Ramos (cell line): ENCODE data around the gene NPHP4.

Source experiments
- in situ Hi-C: fragments of 300-500 bp; cut with MboI; formaldehyde crosslinking; loops from one replicate; pipeline ENCODE4 v1.14.3; 2022; ENCODE audit warnings: low sequenced_read_pairs; ENCODE audit not compliant: unreplicated experiment

NPHP4 gene

DNA sequence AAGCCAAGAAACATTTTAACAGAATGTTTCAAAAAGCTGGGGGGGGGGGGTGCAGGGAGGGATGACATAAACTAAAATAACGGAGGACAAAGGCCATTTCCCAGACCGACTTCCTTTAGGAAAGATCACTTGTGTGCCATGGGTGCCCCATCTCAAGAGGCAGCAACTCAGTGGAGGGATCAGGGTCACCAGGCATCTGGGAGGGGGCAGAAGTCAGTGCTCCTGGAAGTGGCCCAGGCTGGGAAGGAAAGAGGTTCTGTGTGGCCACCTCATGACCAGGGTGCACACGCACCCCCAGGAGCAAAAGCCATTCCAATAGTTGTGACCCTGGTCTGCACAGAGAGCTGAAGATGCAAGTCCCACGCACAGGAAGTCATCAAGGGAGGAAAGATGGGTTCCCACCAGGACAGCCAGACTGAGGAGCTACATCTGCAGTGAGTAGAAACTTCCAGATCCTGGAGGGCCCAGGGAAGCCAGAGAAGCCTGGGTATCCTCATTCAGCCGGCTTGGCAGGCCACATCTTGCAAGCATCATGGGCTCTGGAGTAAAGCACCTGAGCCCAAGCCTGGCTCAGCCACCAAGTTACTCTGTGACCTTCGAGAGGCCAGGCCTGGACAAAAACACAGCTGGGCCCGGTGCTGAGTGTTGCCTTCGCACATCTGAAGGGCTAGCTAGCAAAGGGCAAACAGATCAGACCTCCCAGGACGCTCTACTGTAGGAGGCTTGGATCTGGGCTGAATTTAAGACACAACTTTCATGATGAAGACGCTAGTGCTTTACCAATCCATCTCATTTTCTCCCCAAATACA lies 36.0 kb downstream of the NPHP4 start:
- in situ Hi-C loops = no loop called here

DNA sequence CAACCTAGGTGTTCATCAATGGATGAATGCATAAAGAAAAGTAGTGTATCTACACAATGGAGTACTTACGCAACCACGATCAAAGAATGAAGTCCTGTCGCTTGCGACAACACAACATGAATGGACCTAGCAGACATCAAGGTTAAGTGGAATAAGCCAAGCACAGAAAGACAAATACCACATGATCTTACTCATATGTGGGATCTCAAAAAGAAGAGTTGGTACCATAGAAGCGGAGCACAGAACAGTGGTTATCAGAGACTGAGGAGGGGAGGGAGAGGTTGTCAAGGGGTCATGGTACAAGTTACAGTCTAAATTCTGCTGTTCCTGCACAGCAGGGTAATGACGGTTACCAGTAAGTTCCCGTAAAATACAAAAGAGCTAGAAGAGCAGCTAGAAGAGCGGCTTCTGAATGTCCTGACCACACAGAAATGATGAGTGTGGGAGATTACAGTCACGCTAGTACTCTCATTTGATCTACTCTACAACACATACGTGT lies 36.7 kb downstream of the NPHP4 start:
- in situ Hi-C loops = no loop called here

DNA sequence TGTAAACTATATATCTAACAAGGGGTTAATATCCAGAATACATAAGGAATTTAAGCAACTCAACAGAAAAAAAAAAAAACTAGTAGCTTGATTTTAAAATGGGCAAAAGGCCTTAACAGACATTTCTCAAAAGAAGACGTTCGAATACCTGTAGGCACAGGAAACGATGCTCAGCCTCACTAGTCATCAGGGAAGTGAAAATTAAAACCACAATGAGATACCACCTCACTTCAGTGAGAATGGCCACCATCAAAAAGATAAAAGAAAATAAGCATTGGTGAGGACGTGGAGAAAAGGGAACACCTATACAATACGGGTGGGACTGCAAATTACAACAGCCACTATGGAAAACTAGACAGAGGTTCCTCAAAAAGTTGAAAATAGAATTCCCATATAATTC lies 37.3 kb downstream of the NPHP4 start:
- in situ Hi-C loops = no loop called here

DNA sequence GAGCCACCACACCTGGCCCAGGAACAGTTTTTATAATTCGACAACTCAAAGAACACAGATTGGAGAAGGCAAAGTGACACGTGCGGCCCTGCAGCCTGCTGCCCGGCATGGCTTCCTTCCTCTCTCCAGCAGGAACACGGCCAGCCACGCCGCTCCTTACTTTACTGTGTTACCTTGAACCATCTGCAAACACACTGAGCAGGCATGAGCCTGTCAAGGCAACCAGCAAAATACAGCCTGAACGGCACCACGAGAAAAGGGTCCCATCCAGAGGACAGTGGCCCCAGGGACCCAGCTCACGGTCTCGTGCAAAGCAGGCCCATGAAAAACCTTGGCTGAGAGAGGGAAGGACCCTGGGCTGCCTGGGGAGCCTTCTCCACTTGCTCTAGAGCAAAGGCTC lies 38.8 kb downstream of the NPHP4 start:
- in situ Hi-C loops = no loop called here

DNA sequence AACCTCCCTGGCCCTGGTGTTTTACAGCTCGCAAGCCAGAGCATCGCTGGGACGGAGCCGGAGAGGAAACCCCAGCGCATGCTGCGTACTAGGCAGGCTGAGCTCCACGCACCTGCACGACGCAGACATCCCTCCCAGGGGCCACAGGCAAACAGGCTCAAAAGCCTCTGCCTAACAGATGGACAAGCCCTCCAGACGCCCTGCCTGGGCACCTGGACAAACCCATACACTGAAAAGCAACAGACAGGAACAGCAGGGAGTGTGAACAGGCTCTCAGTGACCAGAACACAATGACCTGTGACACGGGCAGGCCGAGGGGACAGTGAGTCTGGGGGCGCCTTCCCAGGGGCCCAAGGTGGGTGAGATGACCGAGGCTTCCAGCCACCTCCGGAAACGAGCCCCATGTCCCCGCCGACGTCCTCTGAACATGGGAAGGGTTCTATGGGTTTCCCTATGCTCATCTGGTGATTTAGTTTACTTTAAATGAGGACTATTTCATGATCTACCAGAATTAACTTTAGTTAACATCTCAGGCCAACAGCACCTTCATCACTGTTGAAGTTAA lies 40.3 kb downstream of the NPHP4 start:
- in situ Hi-C loops = no loop called here

DNA sequence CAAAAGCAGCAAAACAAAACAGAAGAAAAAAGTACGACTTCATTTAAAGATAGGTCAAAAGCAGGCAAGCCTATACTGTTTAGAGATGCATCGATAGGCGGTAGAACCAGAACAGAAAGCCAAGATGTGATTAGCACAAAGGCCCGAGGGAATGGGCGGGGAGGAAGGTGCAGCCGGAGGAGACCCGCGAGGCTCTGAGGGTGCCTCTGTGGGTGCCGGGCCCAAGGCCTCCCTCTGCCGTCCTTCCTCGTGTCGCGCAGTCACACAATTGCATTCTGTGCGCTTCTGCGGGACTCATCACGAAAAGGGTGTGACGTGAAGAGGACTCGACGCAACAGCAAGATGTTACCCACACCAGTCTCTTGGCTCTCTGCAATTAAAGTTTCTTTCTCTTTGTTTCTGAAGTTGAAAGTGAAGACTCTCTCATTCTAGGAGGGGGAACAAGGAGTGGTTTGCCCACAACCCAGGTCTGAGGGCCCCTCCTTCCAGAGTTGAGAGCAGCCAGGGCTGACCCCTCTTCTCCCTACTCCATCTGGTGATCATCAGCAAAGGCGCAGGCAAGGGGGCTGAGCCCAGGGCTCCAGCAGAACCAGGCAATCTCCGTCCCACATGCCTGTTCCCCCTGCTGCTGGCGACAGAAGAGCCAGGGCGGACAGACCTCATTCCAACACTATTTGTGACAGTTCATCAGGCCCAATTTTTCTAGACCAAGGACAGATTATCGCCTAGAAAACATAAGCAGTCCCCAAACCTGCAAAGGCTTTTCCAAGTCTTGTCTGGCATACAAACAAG lies 41.0 kb downstream of the NPHP4 start:
- in situ Hi-C loops = no loop called here

DNA sequence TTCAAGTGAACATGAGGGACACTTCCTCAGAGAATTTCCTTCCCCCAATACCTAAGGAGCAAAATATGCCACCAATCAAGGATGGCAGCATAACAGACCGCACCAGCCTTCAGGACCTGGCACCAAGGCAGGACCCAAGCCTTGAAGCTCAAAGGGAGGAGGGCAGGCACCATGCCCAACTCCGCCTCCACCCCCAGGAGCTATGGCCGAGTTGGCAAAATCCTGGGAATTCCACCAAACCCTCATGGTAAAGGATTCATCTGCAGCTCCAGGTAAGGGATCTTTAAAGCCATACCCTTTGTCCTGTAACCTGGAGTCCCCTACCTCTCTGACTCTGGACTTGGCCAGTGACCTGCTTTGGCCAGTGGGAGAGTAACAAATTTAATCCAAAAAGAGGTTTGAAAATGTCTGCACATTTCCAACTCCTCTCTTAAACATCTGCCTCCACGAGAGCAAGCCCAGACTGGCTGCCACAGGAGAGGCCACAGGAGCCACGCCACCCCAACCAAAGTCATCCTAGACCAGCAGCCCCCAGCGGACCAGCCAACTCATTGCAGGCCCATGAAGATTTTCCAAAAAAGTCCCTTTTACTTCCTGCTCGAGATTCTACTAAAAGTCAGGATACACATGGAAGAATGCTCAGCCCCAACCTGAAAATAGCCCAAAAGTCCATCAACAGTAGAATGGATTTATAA lies 41.9 kb downstream of the NPHP4 start:
- in situ Hi-C loops = no loop called here

DNA sequence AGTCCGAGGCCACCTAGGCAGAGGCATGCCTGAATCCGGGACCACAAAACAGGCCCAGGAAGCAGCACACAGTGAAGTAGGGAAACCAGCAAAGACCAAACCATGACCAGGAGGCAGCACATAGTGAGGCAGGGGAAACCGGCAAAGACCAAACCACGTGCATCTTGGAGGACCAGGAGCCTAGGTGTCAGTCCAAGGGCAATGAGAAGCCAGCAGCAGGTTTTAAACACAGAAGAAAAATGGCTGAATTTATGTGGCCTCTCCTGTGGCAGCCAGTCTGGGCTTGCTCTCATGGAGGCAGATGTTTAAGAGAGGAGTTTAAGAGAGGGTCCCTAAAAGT lies 42.5 kb downstream of the NPHP4 start:
- in situ Hi-C loops = no loop called here

DNA sequence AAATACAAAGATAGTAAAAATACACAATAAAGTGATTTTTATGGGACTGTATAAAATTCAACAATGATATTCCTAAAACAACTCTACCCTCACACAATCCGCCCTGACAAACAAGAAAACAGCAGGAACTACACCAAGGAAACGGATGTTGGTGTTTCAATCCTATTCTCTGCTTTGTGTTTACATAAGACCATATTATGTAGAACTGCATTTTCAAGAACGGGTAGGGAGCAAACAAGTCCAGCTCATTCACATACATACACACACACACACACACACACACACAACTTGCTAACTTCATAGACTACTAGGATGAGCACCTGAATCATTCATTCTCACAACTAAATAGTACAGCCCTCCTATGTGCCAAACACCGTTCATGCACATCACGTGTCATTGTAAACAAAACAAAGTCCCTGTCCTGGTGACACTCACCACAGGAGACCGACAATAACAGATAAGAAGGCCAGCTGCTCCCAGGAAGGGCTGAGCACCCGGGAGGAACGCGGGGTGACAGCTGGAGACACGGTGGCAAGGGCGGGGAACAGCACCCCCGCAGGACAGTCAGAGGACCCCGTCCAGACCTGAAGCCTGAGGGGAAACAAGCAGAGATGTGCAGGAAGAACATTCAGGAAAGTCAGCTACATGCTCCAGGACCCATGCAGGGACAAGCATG lies 43.0 kb downstream of the NPHP4 start:
- in situ Hi-C loops = no loop called here

DNA sequence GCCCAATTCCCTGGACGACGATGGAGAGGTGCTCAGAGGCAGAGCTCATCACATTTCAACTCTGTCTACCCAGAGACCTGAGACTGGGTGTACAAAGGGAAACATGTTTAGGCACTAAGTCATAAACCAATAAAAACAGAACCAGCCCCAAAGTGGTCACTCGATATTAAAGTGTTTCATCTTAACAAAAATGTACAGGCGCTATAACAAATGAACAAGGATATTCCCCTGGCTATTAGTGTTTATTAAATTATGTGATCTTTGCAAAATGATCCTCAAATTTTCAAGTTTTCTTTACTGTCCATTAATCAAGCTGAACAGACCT lies 43.6 kb downstream of the NPHP4 start:
- in situ Hi-C loops = no loop called here

DNA sequence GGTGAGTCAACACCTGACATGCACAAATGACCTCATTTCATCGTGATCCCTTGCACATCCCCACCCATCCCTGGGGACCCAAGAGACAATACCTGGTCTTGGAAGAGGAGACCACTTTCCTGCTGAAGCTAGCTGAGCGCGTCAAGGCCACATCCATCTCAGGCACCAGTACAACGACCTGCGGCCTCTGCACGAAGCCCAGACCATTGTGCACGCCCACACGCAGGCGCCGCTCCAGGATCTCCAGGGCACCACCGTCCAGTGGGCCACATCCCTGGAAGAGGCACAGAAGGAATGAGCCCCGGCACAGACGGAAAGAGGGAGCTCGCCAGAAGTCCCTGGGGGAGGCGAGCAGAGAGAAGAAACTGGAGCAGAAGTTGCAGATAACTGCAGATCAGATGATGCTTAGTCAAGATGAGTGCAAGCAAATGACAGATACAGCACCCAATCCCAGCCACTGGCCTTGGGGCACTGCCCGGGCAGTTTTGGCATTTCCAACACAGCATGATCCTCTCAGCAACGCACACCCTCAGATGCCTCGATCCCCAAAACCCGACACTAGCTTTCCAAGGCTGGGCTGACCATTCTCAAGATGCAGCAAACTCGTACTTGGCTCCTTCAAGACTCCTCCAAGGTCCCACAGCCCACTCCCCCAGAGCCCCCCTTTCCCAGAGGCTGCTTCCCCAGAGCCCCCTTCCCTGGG lies 44.1 kb downstream of the NPHP4 start:
- in situ Hi-C loops = no loop called here

DNA sequence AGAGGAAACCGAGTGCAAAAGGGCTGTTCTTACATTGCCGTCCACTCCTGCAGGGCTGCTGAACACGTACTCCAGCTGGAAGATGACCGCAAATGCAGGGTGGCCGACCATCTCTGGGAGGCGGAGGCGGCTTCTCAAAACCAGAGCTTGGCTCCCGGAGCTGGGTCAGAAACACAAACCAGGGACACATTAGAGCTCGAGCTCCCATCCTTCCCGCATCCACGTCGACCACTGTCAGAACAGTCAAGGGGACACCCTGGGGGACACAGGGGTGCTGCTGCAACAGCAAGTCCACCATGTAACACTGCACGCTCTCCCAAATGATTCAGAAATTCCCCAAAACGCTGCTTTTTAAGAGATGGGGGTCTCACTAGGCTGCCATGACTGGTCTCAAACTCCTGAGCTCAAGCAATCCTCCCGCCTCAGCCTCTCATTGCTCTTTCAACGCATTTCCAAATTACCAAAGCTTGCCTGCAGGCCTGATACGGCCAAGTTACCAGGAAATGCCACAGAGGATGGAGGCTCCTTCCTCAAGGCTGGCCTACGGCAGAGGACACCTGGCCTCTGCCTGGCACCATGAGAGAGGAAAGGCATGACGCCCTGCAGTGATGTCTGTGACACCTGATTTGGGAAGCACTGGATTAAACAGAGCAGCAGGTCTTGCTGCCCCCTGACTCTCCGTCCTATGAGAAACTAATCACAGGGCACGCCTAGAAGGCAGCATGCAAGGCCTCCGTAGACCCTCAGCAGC lies 45.0 kb downstream of the NPHP4 start:
- in situ Hi-C loops = no loop called here

DNA sequence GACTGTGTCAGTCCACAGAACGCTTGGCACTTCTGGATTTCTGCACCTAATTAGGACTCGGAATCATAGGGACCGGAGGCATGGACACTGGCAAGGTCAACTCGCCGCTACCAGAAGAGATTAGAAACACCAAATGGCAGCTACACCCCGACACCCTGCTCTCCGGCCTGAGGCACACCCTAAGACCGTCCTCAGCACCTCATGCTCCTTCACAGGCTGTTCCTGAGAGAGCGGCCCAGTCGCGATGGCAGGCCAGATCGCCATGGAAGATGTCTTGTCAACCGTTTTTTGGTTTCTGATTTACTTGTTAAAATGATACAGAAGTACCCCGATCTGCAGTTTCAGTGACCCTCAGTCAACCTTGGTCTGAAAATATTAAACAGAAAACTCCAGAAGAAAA lies 46.8 kb downstream of the NPHP4 start:
- in situ Hi-C loops = no loop called here

DNA sequence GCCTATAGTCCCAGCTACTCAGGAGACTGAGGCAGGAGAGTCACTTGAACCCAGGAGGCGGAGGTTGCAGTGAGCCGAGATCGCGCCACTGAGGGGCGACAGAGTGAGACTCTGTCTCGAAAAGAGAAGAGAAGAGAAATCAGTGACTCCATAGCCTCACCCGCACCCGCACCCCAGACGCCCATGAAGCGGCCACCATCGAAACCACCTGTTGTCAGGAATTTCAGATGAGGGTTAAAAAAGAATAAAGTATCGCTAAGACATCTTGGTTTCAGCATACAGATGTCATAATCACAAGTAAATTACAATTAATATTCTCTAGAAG lies 47.4 kb downstream of the NPHP4 start:
- in situ Hi-C loops = no loop called here

DNA sequence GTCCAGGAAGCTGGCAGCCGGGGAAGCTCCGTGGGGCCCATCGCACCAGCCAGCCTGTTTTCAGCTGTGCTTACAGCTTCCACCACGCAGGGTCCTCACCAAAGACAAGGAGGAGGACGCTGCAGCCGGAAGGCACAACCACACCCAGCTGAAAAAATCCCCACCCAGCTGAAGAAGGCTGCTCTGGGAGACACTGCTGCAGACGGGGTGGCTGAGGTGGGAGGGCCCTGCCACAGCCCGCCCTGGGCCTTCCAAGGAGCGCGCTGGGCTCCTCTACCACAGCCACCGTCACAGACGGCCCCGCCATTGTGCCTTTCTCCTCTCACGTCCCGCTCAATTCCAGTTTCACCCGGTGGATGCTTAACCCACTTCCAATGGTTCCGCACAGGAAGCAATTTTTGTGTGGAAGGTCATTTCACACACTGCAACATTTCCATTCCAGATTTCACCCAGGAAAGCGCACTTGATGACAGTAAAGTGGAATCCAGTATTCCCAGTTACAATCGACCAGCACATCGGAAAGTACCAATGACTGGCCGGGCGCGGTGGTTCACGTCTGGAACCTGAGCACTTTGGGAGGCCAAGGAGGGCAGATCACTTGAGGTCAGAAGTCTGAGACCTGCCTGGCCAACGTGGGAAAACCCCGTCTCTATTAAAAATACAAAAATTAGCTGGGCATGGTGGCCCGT lies 47.9 kb downstream of the NPHP4 start:
- in situ Hi-C loops = no loop called here

DNA sequence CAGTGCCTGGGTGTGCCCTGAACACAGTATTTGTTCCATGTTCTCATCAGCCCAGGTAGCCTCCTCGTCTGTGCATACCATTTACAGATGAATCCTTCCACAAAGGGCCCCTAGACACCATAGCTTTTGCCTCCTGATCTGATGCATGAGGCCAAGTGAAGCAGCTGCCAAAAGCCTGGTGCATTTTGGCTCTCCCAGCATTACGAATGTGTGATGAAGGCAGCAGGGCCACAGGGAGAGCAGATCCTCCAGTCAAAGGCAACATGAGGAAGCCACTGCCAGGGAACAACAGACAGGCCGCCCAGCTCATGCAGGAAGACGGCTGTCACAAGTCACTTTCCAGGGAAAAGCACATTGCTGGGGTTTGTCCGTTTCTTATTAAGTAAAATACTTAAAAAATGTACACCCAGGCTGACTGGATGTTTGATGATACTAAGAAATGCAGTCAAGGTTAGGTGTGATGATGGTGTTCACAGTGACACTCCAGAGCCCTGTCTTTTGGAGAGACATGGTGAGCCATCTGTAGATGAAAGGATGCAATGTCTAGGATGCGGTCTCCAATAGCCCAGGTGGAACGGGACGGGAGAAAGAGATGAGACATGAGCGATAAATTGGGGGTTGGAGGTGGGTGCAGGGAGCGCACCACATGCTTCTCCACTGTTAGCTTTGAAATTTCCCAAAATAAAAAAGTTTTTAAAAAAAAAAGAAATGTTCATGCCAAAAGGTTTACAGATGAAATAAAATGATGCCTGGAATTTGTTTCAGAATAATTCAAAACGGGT lies 48.7 kb downstream of the NPHP4 start:
- in situ Hi-C loops = no loop called here

DNA sequence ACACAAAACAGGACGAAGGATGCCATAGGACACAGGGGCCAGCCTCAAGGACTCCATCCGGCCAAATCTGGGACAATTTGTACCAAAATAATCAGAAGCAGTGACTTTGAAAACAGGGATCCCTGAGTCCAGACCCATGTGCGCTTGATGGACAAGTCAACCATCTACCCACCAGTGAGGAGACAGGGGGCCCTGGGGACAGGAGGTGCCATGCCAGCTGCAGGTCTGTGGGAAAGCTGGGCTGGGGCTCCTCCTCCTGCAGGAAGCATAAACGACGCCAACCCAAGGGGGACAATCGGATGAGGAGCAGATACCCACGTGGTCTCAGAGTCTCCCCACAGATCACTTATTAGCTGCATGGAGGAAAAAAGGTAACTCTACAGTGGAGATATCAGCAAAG lies 50.6 kb downstream of the NPHP4 start:
- in situ Hi-C loops = no loop called here
